HG03432 (cell line): Measurements from ENCODE around the gene EEIG1.
A peak's percentile ranks its signal among the peaks of the same experiment; 100 is the strongest.

Source experiments
- ATAC-seq: cut with Tn5 transposase; IDR thresholded peaks from one replicate; pipeline ENCODE4 v1.9.1; 2021; ENCODE audit warnings: mild to moderate bottlenecking, moderate library complexity; ENCODE audit not compliant: unreplicated experiment

EEIG1 gene

DNA sequence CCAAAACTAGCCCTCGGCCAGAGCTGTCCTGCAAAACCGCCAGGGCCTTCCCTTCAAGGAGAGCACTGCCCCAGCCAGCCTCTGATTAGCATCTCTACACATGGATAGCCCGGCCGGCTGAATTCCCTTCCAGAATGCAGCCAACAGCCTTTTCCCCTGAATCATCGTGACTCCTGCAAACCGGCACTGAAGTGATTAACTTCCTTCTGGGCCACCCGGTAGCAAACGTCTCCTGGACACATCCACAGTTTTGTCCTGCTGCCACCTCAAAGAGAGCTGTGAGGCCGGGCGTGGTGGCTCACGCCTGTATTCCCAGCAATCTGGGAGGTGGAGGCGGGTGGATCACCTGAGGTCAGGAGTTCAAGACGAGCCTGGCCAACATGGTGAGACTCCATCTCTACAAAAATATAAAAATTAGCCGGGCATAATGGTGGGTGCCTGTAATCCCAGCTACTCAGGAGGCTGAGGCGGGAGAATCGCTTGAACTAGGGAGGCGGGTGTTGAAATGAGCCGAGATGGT lies 21.1 kb upstream of the EEIG1 start:
- ATAC-seq: no peak

DNA sequence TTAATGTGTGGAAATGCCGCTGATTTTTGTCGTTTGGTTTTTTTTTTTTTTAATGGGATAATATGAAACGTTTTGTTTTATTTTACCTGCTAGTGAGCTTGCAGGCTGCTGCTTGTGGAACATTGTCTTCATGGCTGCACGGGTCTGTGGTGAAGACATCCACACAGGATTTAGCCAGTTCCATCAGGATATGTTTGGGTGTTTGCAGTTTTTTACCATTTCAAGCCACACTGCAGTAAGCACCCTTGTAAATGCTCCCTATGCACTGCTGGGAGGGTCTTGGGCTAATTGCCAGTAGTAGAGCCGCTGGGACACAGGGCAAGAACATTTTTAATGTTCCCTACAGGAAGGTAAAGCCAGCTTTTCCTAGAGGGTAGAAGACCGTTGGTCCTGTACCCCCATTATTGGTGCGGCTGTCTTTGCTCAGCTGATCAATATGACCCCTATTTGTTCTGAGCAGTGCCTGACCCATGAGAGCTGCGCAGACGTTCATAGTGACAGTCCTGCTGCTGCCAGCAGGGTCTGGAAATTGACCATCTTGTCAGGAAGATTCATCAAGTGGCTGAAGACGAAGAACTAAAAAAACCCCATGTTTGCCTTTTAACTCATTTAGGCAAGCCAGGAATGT lies 20.5 kb upstream of the EEIG1 start:
- no peak for ATAC-seq

DNA sequence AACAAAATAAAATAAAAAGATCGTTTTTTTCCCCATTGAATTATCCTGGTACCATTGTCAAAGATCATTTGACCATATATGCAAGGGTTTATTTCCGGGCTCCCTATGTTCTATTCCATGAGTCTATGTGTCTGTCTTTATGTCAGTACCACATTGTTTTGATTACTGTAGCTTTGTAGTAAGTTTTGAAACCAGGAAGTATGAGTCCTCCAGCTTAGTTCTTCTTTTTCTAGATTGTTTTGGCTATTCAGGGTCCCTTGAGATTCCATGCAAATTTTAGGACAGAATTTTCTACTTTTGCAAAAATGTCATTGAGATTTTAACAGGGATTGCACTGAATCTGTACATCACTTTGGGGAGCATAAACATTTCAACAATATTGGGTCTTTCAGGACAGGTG lies 18.7 kb upstream of the EEIG1 start:
- no peak for ATAC-seq

DNA sequence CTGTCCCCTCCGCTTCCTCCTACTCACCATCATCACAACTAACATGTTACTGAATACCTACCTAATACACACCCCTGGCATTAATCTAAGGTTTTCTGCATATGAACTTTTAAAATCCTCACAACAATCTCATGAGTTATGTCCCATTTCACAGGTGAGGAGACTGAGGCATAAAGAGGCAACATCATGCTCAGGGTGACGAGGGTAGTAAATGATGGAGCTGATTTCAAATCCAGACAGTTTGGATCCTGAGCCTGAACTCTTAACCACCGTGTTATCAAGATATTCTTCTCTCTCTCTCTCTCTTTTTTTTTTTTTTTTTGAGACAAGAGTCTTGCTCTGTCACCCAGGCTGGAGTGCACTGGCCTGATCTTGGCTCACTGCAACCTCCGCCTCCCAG lies 12.9 kb upstream of the EEIG1 start:
- no peak for ATAC-seq

DNA sequence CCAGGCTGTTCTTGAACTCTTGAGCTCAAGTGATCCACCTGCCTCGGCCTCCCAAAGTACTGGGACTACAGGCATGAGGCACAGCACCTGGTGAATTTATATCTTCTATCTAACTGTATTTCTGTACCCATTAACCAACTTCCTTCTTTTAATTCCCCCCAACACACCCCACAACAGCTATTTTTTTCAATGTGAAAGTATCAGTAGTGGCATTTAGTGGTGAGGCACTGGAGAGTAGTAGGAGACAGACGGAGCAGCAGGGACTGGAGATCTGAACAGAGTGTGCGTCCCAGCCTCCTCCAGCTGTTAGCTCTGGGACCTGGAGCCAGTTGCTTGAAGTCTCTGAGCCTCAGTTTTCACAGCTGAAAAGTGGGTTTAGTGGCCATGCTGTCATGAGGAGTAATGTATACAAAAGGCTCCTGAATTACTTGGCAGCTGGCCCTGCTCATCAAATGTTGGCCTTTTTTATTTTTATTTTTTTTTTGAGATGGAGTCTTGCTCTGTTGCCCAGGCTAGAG lies 11.0 kb upstream of the EEIG1 start:
- no peak for ATAC-seq

DNA sequence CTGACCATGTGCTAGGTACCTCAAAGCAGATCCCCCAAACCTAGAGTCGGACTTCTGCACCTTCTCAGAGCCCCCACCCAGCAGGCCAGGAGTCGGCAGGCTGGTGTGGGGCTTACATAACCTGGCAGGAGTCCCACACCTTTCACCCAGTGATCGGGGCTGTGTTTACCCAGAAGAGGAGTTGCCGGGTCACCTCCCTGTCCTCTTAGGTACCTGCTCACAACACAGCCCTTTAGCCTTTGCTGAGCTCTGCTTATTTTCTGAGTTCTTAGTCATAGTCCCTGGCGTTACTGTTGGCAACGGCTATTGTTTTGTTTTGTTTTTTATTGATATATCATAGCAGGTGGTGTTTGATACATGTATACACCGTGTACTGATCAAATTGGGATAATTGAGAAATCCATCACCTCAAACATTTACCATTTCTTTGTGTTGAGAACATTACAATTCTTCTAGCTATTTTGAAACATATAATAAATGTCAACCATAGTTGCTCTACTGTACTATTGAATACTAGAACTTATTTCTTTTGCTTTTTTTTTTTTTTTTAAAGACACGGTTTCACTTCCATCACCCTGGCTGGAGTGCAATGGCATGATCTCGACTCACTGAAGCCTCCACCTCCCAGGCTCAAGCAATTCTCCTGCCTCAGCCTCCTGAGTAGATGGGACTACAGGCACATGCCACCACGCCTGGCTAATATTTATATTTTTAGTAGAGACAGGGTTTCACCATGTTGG lies 10.4 kb upstream of the EEIG1 start:
- no peak for ATAC-seq

DNA sequence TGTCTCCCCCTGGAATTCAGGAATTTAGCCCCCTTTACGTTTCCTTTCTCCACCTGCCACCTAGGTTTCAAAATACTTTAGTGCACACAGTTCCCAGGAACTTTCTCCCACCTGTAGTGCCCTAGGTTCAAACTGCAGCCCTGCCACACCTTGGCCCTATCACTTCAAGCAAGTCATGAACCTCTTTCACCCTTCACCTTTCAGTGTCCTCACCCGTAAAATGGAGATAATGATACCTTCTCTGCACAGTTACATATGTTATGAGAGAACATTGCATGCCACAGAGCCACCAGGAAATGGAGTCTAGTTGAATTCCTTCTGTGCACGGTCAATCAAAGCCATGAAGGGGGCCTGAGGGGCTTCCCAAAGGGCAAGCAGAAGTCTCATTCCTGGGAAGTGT lies 9.8 kb upstream of the EEIG1 start:
- no peak for ATAC-seq

DNA sequence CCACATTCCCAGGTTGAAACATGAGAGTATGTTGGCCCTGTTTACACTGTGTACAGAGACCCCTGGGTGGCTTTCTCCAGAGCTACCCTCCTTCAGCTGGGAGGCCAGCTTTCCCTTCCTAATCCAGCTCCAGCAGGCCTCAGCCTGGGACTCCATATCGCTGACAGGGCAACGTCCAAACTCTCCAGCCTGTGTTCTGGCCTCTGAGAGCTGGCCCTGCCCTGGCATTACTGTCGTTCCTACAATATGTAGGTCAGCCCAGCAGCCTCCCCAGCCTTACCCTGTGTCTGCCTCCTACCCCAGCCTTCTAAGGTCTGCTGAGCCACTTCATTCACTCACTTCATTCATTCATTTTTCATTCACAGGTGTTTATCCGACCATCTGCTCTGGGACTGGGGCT lies 8.3 kb upstream of the EEIG1 start:
- ATAC-seq: no peak

DNA sequence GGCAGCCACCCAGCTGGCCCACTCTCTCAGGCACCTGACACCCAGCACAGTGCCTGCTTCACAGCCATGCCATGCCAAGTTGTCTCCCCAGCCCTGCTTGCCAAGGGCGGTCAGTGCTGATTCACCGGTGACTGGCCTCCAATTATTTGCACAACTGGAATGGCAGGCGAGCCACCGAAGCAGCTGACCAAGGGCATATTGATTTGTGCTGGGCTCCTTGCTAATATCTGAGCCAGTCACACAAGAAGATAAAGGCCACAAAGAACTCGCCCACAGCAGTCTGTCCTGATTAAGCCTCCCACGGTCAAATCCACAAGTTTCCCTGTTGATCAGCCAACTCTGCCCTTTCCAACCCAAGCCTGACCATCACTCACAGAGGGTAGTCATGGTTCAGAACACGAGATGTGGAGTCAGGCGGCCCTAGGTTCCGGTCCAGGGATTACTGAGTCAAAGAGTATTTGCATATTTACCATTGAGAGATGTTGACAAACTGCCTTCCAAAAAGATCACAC lies 6.4 kb upstream of the EEIG1 start:
- ATAC-seq: no peak

DNA sequence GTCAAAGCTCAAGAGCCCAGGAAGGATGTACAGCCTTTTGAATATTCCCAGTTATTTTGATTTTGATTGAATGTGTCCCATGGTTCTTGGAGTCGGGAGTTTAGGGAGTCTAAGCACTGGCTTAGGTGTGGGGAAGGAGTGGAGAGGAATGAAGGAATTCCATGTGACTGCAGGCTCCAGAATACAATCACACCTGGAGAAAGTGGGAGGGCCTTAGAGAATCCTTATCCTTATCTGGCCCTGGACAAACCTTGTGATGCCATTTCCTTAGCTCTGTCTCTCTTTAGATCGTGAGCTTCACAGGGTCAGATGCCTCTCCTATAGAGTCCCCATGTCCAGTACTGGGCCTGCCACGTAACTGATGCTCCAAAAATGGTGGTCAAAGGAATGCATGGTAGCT lies 4.2 kb upstream of the EEIG1 start:
- no peak for ATAC-seq

DNA sequence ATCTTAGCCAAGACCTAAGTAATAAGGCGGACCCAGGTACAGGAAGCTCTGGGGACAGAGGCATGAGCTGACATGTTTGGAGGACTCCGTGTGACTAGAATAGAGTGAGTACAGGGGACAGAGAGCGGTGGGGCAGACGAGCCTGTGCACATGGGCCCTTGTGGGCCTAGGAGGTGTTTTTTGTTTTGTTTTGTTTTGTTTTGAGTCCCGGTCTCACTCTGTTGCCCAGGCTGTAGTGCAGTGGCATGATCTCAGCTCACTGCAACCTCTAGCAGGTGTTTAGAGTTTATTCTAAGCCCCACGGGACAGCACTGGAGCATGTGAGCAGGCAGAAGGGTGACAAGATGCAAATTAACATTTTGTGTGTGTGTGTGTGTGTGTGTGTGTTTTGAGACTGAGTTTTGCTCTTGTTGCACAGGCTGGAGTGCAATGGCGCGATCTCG lies 3.1 kb upstream of the EEIG1 start:
- peak; percentile 33 for ATAC-seq

DNA sequence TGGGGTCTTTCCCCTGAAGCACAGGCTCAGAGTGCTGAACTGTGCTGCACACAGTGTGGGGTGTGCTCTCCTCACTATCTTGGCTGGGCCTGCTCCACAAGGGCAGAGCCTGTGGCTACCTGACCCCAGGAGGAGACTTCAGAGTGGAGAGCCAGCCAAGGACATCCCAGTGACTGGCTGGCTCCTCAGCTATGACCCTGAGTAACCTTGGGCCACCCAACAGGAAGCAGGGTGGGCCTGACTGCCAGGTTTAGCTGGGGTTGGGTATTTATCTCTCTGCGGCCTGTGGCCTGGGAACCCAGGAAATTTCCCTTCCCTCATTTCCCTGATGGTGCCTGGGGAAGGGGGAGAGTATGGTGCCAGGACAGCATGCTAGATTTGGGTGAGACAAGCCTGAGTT lies 2.1 kb upstream of the EEIG1 start:
- ATAC-seq: no peak

DNA sequence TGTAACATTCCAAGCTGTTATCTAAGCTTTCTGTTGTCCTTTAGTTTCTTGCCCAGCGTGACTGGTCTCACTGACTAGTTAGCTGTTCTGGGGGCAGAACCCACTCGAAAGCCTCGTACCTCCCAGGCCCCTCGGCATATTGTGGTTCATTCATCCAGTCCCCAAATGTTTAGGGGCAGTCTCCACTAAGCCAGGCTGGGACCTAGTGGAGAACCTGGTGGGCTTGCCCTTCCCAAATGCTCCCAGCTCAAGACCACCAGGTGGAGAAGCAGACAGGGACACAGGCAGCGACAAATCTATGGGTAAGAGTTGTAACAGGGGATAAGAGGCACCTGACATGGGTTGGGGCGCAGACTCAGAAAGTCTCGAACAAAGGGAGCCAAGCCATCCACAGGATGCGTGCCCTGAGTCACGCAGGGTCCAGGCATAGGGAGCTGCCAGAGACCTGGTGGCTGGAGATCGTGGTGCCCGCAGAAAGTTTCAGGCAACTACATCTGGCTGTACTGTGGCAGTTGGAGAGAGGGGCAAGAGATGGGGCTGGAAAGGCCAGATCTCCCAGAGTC lies 851 bp upstream of the EEIG1 start:
- no peak for ATAC-seq

DNA sequence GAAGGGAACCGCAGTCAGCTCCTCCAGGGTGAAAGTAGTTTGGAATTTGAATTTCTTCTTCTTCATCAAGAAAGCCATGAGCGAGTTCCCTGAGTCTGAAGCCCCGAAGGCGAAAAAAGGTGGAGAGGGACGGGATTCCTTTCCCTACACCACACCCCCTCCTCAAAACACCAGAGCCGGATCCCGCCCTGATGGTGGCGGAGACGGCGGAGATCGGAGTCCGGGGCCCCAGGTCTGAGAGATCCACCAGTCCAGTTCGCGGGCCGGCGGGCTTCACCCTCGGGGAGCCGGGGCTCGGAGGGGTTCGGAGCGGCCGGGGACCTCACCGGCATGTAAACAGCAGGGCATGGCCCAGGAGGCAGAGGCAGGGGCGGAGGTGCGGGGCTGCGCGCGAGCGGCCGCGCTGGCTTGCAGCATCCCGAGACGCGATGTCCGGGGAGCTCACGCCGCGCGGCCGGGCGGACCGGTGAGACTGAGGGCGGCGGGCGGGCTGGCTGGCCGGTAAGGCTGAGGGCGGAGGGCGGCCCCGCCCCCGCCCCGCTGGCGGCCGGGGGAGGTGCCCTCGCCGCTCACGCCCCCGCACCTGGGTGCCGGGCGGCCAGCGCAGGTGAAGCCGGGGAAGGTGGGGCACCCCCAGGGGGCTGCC lies 606 bp downstream of the EEIG1 start:
- ATAC-seq: peak; percentile 40

DNA sequence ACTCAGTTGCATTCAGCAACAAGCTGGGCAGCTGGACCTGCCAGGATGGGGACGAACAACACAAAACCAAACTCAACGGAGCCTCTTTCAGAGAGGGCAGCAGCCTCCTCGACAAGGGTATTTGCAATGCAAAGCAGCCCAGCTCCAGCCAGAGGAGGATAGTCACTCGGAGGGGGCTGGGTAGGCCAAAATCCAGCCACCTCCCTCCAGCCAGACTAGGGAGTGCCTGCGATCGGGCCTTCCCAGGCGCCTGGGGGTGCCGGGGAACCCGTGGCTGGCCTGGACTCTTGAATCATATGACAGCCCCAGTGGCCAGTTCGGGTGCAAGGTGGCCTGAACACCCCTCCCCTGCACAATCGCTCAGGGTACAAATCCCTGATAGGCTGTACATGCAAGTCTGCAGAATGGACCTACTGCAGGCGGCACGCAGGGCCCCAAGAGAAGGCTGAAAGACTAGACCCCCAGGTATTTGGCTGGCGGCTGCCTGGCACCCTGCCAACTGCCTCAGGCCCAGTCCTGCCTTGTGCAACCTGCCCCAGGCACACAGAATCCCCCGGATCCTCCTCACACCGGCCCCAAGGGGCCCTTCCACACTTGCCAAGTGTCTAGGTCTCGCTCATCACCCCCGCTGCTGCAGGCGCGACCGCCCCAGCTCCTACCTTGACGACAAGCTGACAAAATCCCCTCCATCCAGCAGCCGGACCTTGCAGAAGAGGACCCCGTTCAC lies 1.3 kb downstream of the EEIG1 start:
- ATAC-seq: no peak

DNA sequence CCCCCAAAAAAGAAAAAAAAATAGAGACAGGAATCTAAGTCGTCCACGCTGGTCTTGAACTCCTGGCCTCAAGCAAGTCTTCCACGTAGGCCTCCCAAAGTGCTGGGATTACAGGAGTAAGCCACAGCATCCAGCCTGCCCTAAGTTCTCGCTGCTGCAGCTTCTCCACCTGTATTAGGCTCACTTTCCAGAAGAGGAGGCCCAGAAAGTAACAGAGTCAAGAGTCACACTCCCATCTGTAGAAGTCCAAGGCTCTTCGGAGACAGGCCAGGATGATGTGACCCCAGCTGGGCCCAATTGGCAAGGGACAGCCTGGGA lies 1.8 kb downstream of the EEIG1 start:
- ATAC-seq: no peak

DNA sequence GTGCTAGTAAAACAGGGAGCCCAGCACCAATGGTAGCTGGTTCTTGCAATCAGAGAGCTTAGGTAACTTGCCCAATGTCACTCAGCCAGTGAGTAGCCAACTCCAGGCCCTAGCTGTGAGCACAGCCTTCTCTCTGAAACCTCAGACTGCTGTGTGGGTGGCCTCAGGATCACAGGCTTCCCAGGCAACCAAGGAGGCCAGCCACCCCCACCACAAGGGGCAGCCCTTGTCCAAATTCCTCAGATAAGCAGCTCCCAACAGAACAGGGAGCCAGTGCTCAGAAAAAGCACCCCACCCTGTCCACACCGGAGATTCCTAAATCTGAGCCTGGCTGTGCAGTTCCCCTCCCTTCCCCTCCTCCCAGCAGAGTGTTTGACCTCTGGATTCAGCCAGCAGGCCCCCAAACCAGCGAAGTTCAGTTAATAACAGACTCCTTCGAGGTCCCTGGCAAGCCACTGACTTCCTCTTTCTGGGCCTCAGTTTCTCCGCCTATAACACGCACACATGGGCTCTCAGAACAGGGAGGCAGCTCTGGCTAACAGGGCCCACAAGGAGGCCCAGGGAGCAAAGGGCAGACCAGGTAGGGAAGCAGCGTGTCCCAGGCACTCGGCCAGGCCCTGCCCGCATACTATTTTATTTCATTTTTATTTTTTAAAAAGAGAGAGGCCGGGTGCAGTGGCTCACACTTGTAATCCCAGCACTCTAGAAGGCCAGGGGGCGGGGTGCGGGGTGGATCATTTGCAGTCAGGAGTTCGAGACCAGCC lies 2.7 kb downstream of the EEIG1 start:
- no peak for ATAC-seq

DNA sequence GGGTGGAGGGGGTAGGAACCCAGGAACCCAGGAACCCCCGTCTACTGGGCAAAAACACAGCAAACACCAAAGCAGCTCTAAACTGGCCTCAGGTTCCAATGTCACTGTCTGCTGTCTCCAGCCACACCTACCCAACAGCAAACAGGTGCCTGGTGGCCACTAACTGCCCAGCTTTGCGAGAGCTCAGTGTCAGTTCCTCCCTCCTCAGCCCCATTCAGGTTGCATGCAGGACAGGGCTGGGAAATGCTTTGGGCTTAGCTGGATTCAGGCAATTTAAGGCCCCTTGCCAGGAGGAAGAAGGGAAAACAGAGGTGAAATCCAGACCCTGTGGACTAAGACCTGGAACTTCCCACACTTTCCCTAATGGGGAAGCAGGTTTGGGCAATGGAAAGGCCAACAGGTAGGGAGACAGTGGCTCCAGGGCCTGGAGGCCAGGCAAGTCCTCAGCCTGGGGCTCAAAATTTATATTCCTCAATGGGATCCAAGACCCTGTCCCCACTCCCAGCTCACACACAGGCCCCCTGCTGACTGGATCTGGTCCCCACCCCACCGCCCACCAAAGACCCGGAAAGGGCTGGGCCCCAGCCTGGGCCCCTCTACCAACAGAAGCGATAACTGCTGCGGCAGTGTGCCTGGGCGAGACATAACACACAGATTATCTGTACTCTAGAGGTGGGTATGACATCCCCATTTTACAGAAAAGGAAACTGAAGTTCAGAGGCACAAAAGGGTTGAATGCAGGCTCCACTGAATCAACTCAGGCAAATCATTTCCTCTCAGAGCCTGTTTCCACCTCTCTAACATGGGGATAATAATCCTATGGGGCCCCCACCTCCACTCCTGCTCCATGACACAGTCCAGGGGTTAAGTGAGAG lies 3.5 kb downstream of the EEIG1 start:
- ATAC-seq: no peak

DNA sequence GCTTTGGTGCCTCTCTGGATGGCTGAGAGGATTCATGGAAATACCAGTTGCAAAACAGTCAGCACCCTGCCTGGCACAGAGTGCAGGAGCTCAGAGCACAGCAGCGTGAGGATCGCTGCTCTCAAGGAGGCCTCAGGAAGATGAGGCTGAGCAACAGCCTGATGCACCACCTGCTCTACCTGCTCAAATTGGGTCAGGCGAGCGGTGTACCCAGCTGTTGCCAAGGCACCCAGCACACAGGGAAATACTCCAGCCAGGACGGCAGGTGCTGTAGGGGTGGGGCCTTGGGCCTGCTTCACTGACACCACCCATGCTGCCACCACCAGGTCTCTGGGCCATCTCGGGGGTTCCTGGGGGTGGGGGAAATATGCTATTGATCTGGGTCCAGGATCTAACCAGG lies 4.3 kb downstream of the EEIG1 start:
- ATAC-seq: no peak
